GM12865 (cell line): ENCODE results near the gene FAM111A.

ENCODE experiments used
- DNase-seq: peaks from one replicate; pipeline ENCODE4 v3.0.0; 2010; ENCODE audit warnings: low read depth
- H3K4me3 ChIP-seq: 2 replicates; pipeline ENCODE4 v1.5.1; 2011; ENCODE audit warnings: mild to moderate bottlenecking, low read depth, low read length, control low read depth
- CTCF ChIP-seq: IDR thresholded peaks from 2 replicates; pipeline ENCODE4 v1.5.1; 2011; ENCODE audit warnings: low read length, control low read depth, low read depth, inconsistent platforms; ENCODE audit not compliant: insufficient read depth; ENCODE audit errors: missing control alignments

The FAM111A gene

GRCh38 chr11:59178402-59178801 is 35.7 kb downstream of the FAM111A start:
- no peak for DNase-seq

GRCh38 chr11:59179121-59179520 is 36.5 kb downstream of the FAM111A start:
- DNase-seq: no peak
- no peak for TF ChIP-seq CTCF
- no peak overlapping the region for H3K4me3 ChIP-seq

More at GRCh38 chr11:59178402-59178801, 35.7 kb downstream of the FAM111A start:
- no peak for TF ChIP-seq CTCF
- no peak overlapping the region for H3K4me3 ChIP-seq

GRCh38 chr11:59180168-59180776 is 37.6 kb downstream of the FAM111A start:
- no peak overlapping the region for H3K4me3 ChIP-seq
- no peak for TF ChIP-seq CTCF
- no peak for DNase-seq

GRCh38 chr11:59180907-59181306 is 38.3 kb downstream of the FAM111A start:
- H3K4me3 ChIP-seq: no peak overlapping the region
- no peak for TF ChIP-seq CTCF
- no peak for DNase-seq

- TF ChIP-seq CTCF: no peak
- DNase-seq: no peak
- H3K4me3 ChIP-seq: no peak overlapping the region
These were observed 39.2 kb downstream of the FAM111A start for GRCh38 chr11:59181746-59182456.

GRCh38 chr11:59182457-59183151 is 39.9 kb downstream of the FAM111A start:
- H3K4me3 ChIP-seq: no peak overlapping the region
- DNase-seq: peak; percentile 57
- TF ChIP-seq CTCF: peak; percentile 57

GRCh38 chr11:59183771-59184170 is 41.1 kb downstream of the FAM111A start:
- no peak for TF ChIP-seq CTCF
- no peak for DNase-seq
- H3K4me3 ChIP-seq: no peak overlapping the region
